ENCODE measurements around the gene CZIB. TPM values are rescaled to one million over a fixed set of nuclear protein-coding genes. Genes with fewer than 3 reads are reported as not detected.
"Not testable (repeated sequence)": the region's sequence is repeated elsewhere in the genome, so short reads cannot be mapped to it uniquely, and the experiment has no call there.

Gene CZIB
- total RNA-seq, 1 donor, result 66.6 TPM

GRCh38 chr1:53218201-53218600, 2.2 kb downstream of the CZIB start:
- TF ChIP-seq, protein P1, sequence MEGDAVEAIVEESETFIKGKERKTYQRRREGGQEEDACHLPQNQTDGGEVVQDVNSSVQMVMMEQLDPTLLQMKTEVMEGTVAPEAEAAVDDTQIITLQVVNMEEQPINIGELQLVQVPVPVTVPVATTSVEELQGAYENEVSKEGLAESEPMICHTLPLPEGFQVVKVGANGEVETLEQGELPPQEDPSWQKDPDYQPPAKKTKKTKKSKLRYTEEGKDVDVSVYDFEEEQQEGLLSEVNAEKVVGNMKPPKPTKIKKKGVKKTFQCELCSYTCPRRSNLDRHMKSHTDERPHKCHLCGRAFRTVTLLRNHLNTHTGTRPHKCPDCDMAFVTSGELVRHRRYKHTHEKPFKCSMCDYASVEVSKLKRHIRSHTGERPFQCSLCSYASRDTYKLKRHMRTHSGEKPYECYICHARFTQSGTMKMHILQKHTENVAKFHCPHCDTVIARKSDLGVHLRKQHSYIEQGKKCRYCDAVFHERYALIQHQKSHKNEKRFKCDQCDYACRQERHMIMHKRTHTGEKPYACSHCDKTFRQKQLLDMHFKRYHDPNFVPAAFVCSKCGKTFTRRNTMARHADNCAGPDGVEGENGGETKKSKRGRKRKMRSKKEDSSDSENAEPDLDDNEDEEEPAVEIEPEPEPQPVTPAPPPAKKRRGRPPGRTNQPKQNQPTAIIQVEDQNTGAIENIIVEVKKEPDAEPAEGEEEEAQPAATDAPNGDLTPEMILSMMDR (IDR thresholded peaks at IDR 0.05; ENCODE audit: insufficient read depth, low read length), result no peak
- H3K4me3 ChIP-seq (ENCODE audit: low read depth, low read length), result no peak overlapping the region
- no peak for DNase-seq (ENCODE audit: low read depth)

- no peak for DNase-seq (ENCODE audit: low read depth)
- no peak overlapping the region for H3K4me3 ChIP-seq (ENCODE audit: low read depth, low read length)
- TF ChIP-seq, protein P1 (IDR thresholded peaks at IDR 0.05; ENCODE audit: insufficient read depth, low read length), result no peak
Observed at GRCh38 chr1:53214376-53214940, 6.0 kb downstream of the CZIB start.

- TF ChIP-seq, protein P1 (IDR thresholded peaks at IDR 0.05; ENCODE audit: insufficient read depth, low read length), result no peak
- H3K4me3 ChIP-seq (ENCODE audit: low read depth, low read length), result no peak overlapping the region
- no peak for DNase-seq (ENCODE audit: low read depth)
Observed at GRCh38 chr1:53210954-53211353, 9.5 kb downstream of the CZIB start.

- TF ChIP-seq, protein P1 (IDR thresholded peaks at IDR 0.05; ENCODE audit: insufficient read depth, low read length), result no peak
- DNase-seq (ENCODE audit: low read depth), result no peak
- H3K4me3 ChIP-seq (ENCODE audit: low read depth, low read length), result no peak overlapping the region
Observed at GRCh38 chr1:53210352-53210751, 10.1 kb downstream of the CZIB start.

- TF ChIP-seq, protein P1 (IDR thresholded peaks at IDR 0.05; ENCODE audit: insufficient read depth, low read length), result no peak
- peak; percentile 88 for DNase-seq (ENCODE audit: low read depth)
- no peak overlapping the region for H3K4me3 ChIP-seq (ENCODE audit: low read depth, low read length)
Observed at GRCh38 chr1:53207726-53208125, 12.7 kb downstream of the CZIB start.

DNA sequence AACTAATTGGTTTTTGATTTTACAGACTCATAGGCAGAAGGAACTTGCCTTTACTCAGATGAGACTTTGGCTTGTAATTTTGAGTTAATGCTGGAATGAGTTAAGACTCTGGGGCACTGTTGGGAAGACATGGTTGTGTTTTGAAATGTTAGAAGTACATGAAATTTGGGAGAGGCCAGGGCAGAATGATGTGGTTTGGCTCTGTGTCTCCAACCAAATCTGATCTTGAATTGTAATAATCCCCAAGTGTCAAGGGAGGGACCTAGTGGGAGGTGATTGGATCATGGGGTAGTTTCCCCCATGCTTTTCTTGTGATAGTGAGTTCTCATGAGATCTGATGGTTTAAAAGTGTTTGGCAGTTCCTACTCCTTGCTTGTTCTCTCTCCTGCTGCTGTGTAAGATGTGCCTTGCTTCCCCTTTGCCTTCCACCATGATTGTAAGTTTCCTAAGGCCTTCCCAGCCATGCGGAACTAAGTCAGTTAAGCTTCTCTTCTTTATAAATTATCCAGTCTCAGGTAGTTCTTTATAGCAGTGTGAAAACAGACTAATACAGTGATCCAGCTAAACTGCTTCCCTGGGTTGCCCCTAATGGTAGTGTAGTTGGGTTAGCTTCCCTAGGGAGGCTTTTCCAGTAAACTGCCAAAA, 13.6 kb downstream of the CZIB start:
- TF ChIP-seq, protein P1 (IDR thresholded peaks at IDR 0.05; ENCODE audit: insufficient read depth, low read length), result no peak
- H3K4me3 ChIP-seq (ENCODE audit: low read depth, low read length), result no peak overlapping the region
- DNase-seq (ENCODE audit: low read depth), result peak; percentile 55

DNA sequence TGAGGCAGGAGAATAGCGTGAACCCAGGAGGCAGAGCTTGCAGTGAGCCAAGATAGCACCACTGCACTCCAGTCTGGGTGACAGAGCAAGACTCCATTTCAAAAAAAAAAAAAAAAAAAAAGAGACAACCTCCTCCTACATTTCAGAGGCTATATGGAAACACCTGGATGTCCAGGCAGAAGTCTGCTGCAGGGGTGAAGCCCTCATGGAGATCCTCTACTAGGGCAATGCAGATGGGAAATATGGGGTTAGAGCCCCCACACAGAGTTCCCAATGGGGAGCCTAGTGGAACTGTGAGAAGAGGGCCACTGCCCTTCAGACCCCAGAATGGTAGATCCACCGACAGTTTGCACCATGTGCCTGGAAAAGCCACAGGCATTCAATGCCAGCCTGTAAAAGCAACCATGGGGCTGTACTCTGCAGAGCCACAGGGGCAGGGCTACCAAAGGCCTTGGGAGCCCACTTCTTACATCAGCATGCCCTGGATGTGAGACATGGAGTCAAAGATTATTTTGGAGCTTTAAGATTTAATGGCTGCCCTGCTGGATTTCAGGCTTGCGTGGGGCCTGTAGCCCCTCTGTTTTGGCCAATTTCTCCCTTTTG, 14.2 kb downstream of the CZIB start:
- DNase-seq (ENCODE audit: low read depth); H3K4me3 ChIP-seq (ENCODE audit: low read depth, low read length): not testable (repeated sequence)

DNA sequence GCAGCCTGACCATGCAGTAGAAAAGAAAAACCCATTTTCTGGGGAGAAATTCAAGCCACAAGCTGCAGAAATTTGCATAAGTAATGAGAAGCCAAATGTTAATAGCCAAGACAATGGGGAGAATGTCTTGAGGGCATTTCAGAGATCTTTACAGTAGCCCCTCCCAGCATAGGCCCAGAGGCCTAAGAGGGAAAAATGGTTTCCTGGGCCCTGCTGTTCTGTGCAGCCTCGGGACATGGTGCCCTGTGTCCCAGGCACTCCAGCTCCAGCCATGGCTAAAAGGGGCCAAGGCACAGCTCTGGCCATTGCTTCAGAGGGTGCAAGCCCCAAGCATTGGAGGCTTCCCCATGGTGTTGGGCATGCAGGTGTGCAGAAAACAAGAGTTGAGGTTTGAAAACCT, 14.9 kb downstream of the CZIB start:
- not testable (repeated sequence) for DNase-seq (ENCODE audit: low read depth); H3K4me3 ChIP-seq (ENCODE audit: low read depth, low read length)

All from fibroblast of the aortic adventitia (primary cell).